GM03348 (cell line): ENCODE measurements around the gene NTHL1.

Source experiments
- DNase-seq: peaks from one replicate; pipeline ENCODE4 v3.0.0; 2012; ENCODE audit warnings: low spot score

NTHL1 gene

GRCh38 chr16:2063861-2064260, 16.2 kb upstream of the NTHL1 start:
- no peak for DNase-seq

- no peak for DNase-seq
Observed at GRCh38 chr16:2062801-2063200, 15.2 kb upstream of the NTHL1 start.

- no peak for DNase-seq
Observed at GRCh38 chr16:2061526-2061925, 13.9 kb upstream of the NTHL1 start.

GRCh38 chr16:2061023-2061422, 13.4 kb upstream of the NTHL1 start:
- no peak for DNase-seq

DNA sequence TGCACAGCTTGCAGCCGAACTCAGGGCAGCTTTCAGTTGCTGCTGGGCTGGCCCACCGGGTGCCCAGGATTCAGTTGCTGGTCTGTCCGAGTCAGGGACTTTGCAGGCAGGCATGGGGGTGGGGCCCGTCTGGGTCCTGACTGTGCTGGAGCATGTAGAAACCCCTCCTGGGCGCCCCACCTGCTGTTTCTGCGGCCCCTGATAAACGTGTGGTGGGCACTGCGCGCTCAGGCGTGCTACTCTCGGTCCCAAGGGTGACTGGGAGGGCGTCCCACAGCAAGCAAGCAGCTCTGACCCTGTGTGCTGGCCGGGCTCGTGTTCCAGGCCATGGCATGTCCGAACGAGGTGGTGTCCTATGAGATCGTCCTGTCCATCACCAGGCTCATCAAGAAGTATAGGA, 12.7 kb upstream of the NTHL1 start:
- no peak for DNase-seq

DNA sequence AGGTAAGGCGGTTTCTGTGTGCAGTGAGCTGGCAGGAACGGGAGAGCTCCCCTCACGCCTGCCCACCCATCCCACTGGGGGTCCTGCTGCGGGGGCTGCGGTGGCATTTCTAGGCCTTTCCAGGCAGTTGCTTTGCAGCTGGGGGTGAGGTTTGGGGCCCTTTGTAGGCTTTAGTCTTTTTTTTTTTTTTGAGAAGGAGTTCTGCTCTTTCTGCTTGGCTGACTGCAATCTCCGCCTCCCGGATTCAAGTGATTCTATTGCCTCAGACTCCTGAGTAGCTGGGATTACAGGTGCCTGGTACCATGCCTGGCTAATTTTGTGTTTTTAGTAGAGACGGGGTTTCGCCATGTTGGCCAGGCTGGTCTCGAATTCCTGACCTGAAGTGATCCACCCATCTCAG, 11.2 kb upstream of the NTHL1 start:
- no peak for DNase-seq

- DNase-seq: no peak
Observed at GRCh38 chr16:2058420-2058819, 10.8 kb upstream of the NTHL1 start.

DNA sequence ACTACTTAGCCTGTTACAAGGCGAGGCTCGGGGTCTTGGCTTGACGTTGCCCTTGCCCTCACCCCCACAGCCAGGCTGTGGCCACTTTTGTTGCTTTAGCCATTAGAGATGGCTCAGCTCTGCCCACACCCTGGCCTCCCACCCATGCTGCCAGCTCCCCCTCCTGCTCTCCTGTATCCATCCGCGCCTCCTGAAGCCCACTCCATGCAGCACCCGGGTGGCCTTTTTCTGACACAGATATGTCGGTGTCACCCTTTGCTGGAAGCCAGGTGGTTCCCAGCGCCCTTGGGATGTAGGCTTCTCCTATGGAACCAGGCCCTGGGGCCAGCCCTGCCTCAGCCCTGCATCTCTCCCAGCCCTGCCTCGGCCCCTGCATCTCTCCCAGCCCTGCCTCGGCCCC, 9.8 kb upstream of the NTHL1 start:
- no peak for DNase-seq

GRCh38 chr16:2056681-2057407, 9.2 kb upstream of the NTHL1 start:
- no peak for DNase-seq

GRCh38 chr16:2056077-2056476, 8.4 kb upstream of the NTHL1 start:
- no peak for DNase-seq

DNA sequence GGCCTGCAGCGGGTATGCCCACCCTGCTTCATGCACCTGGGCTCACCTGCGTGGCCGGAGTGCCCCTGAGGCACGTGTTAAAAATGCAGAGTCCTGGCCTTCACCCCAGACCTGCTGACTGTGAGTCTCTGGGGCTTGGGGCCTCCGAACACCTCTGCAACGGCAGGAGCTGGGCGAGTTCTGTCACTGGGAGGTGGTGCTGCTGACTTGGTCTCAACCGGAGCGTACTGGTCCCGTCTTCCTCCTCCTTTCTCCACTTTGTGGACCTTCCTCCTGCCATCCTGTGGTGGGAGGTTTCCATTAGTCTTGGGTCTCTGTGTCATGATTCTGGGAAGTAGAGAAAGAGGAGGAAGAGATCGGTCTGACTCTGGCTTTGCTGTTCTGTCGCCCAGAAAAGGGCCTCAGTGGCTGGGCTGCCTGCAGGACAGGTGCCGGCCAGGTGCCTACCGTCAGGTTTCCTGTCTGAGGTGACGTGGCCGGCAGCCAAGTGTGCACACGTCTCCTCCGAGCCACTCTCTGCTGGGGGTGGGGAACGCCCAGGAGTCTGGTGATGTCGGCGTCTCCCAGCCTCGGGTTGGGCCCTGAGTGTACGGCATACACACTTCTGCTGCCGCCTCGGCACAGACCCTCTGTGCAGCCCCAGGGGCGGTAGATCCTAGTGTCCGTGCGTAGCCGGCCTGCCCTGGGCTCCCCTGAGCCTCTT, 7.1 kb upstream of the NTHL1 start:
- DNase-seq: no peak

DNA sequence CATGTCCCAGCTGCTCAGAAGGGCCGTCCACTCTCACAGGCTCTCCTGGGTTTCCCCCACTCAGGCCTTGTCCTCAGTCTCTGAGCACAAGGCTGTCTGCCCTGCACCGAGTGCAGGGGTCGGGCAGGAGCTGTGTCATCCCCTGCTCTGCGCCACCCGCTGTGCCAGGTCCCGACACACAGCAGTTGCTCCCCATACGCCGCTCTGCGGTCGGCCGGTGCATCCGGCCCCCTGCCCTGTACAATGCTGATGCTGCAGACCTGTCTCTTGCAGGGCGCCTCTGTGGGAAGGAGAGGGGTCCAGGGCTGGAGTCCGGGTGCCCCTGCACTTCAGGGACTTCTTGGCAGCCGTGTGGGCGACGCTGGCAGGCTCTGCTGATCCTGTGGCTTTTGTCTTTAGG, 6.3 kb upstream of the NTHL1 start:
- no peak for DNase-seq

- DNase-seq: no peak
Observed at GRCh38 chr16:2053211-2053610, 5.6 kb upstream of the NTHL1 start.

DNA sequence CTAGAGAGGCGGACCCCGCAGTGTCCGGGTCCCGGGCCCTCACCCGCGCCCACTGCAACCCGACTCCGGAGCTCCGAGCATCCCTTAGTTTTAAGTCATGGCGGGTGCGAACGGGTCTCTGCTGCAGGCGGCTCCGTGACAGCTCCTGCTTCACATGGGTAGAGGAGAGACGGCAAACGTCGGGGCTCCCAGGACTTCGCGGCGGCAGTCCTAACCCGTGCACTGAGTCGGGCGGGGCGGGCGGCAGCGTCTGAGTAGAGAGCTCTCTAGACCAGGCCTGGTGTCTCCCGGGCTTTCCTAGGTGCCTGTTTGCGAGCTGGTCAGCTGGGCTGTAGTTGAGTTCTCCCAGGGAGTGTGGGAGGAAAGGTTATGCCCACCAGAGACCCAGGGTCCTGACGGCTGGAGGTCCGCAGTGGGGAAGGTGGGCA, 496 bp upstream of the NTHL1 start:
- DNase-seq: no peak

GRCh38 chr16:2046893-2047329, 723 bp downstream of the NTHL1 start:
- DNase-seq: no peak

DNA sequence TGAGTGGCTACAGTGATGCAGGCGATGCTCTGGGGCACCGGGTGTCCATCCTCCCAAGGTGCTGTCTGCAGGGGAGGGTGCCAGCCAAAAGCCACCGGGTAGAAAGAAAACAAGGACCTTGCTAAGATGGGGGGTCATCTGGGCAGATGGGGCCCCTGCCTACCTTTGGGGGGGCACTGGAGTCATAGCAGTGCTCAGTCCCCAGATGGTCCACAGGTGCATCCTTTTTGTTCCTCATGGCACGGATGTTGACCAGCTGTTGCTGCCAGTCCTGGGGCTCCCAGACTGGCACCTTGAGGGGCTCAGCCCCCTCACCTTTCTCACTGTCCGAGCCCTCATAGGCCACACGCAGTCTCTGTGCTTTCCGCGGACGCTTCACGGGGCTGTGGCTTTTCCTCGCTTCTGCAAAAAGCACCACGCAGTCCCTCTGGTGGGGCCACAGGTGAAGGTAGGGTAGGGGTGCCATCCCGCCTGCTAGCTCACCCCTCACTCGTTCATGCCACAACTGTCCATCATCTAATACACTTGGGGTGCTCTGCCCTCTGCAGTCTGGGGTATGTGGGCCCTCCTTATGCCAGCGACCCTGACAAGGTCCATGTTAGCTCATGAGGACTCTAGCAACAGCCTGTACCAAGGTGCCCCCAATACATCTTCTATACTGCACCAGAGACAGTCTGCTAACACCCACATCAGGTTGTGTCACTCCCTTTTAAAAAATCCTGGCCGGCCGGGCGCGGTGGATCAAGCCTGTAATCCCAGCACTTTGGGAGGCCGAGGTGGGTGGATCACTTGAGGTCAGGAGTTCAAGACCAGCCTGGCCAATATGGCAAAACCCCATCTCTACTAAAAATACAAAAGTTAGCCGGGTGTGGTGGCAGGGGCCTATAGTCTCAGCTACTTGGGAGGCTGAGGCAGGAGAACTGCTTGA, 1.4 kb downstream of the NTHL1 start:
- no peak for DNase-seq

- DNase-seq: no peak
Observed at GRCh38 chr16:2044541-2044940, 3.1 kb downstream of the NTHL1 start.

DNA sequence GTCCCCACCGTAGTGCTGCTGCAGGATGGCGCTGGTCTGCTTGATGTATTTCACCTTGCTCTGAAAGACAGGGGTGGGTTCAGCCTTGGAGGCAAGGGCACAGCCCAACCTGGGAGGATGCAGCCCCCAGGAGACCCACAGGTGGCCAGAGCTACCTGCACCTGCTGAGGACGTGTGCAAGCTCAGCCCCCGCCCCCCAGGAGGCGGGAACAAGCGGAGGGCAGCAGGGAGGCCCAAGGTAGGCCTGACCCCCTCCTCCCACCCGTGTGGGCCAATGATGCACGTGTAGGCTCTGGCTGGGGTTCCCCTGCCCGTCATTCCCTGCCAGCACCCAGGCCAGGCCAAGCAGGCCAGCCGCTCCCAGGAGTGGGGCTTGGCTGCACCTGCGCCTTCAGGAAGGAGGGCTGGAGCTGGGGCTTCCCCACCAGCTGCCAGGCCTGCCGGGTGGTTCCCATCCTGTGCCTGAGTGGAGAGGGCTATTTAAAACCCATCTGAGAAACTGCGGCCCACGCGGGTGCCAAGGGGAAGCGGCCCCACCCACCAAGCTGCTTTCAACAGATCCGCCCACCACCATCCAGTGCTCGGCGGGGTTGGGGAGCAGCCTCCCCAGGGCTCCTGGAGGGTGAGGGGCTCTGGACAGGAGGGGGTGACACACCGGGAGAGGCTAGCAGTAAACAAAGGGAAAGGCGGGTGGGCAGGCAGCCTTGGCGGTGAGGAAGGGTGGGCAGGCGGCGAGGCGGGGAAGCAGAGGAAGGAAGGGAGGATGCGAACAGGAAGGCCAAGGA, 3.8 kb downstream of the NTHL1 start:
- no peak for DNase-seq

- DNase-seq: no peak
Observed at GRCh38 chr16:2042986-2043666, 4.5 kb downstream of the NTHL1 start.

GRCh38 chr16:2042171-2042985, 5.3 kb downstream of the NTHL1 start:
- DNase-seq: no peak
